ENCODE measurements around the gene MRC1.

The MRC1 gene

GRCh38 chr10:17819836-17820235 lies 10.7 kb downstream of the MRC1 start:
- no peak for DNase-seq
- Histone ChIP-seq H3K27ac (ENCODE audit: low read length) (no peak overlapping the region), H2AFZ (ENCODE audit: low read depth, low read length) (no peak overlapping the region), H3K36me3 (ENCODE audit: insufficient read depth, low read length) (no peaks in the 10 kb centered on the region), H3K79me2 (ENCODE audit: insufficient read depth, low read length) (no peaks in the 10 kb centered on the region), H3K4me2 (ENCODE audit: insufficient read depth, low read length) (no peak overlapping the region), H3K9me3 (ENCODE audit: insufficient read depth, low read length, severe bottlenecking) (no peaks in the 10 kb centered on the region), H3K9ac (ENCODE audit: low read depth, low read length) (no peak overlapping the region), H3K4me1 (ENCODE audit: insufficient read depth, low read length) (peaks cover 7% of the 10 kb centered on the region; the same call in 1 of the 2 replicates), H3K27me3 (ENCODE audit: insufficient read depth, low read length, poor library complexity) (no peaks in the 10 kb centered on the region), H4K20me1 (ENCODE audit: insufficient read depth, low read length) (no peaks in the 10 kb centered on the region), H3K4me3 (ENCODE audit: low read depth in 1 of 2, low read length in 2 of 2) (no peak overlapping the region)
- ATAC-seq (ENCODE audit: insufficient read depth, low read depth), result no peak
- TF ChIP-seq CTCF (IDR thresholded peaks at IDR 0.05; ENCODE audit: borderline replicate concordance, extremely low read depth, low read length, poor library complexity, severe bottlenecking) (no peak), EZH2 (IDR thresholded peaks at IDR 0.05; ENCODE audit: borderline replicate concordance, low read depth, low read length, severe bottlenecking) (no peak)

- TF ChIP-seq CTCF (IDR thresholded peaks at IDR 0.05; ENCODE audit: borderline replicate concordance, extremely low read depth, low read length, poor library complexity, severe bottlenecking) (no peak), EZH2 (IDR thresholded peaks at IDR 0.05; ENCODE audit: borderline replicate concordance, low read depth, low read length, severe bottlenecking) (no peak)
- no peaks in the 10 kb centered on the region for H3K79me2 ChIP-seq (ENCODE audit: insufficient read depth, low read length)
- H3K4me3 ChIP-seq (ENCODE audit: low read depth in 1 of 2, low read length in 2 of 2), result no peak overlapping the region
- H3K27ac ChIP-seq (ENCODE audit: low read length), result no peak overlapping the region
- no peaks in the 10 kb centered on the region for H3K9me3 ChIP-seq (ENCODE audit: insufficient read depth, low read length, severe bottlenecking)
- H3K9ac ChIP-seq (ENCODE audit: low read depth, low read length), result no peak overlapping the region
- no peak overlapping the region for H2AFZ ChIP-seq (ENCODE audit: low read depth, low read length)
- no peaks in the 10 kb centered on the region for H3K36me3 ChIP-seq (ENCODE audit: insufficient read depth, low read length)
- peak; percentile 56 for DNase-seq
- ATAC-seq (ENCODE audit: insufficient read depth, low read depth), result peak; percentile 91
- H3K4me1 ChIP-seq (ENCODE audit: insufficient read depth, low read length), result peaks cover 7% of the 10 kb centered on the region; the same call in 1 of the 2 replicates
- H3K27me3 ChIP-seq (ENCODE audit: insufficient read depth, low read length, poor library complexity), result no peaks in the 10 kb centered on the region
- H4K20me1 ChIP-seq (ENCODE audit: insufficient read depth, low read length), result no peaks in the 10 kb centered on the region
- no peak overlapping the region for H3K4me2 ChIP-seq (ENCODE audit: insufficient read depth, low read length)
These were observed 11.8 kb downstream of the MRC1 start for GRCh38 chr10:17820943-17821342.

GRCh38 chr10:17821893-17822292 lies 12.7 kb downstream of the MRC1 start:
- no peak overlapping the region for H3K4me3 ChIP-seq (ENCODE audit: low read depth in 1 of 2, low read length in 2 of 2)
- no peak for ATAC-seq (ENCODE audit: insufficient read depth, low read depth)
- no peak overlapping the region for H3K27ac ChIP-seq (ENCODE audit: low read length)
- H2AFZ ChIP-seq (ENCODE audit: low read depth, low read length), result no peak overlapping the region
- H3K9ac ChIP-seq (ENCODE audit: low read depth, low read length), result no peak overlapping the region
- no peaks in the 10 kb centered on the region for H3K36me3 ChIP-seq (ENCODE audit: insufficient read depth, low read length)
- H3K4me2 ChIP-seq (ENCODE audit: insufficient read depth, low read length), result no peak overlapping the region
- H3K4me1 ChIP-seq (ENCODE audit: insufficient read depth, low read length), result peaks cover 7% of the 10 kb centered on the region; the same call in 1 of the 2 replicates
- H3K9me3 ChIP-seq (ENCODE audit: insufficient read depth, low read length, severe bottlenecking), result no peaks in the 10 kb centered on the region
- TF ChIP-seq CTCF (IDR thresholded peaks at IDR 0.05; ENCODE audit: borderline replicate concordance, extremely low read depth, low read length, poor library complexity, severe bottlenecking) (no peak), EZH2 (IDR thresholded peaks at IDR 0.05; ENCODE audit: borderline replicate concordance, low read depth, low read length, severe bottlenecking) (no peak)
- no peak for DNase-seq
- H4K20me1 ChIP-seq (ENCODE audit: insufficient read depth, low read length), result no peaks in the 10 kb centered on the region
- no peaks in the 10 kb centered on the region for H3K27me3 ChIP-seq (ENCODE audit: insufficient read depth, low read length, poor library complexity)
- no peaks in the 10 kb centered on the region for H3K79me2 ChIP-seq (ENCODE audit: insufficient read depth, low read length)

GRCh38 chr10:17831341-17831740 lies 22.2 kb downstream of the MRC1 start:
- H2AFZ ChIP-seq (ENCODE audit: low read depth, low read length), result no peak overlapping the region
- H3K4me3 ChIP-seq (ENCODE audit: low read depth in 1 of 2, low read length in 2 of 2), result no peak overlapping the region
- TF ChIP-seq CTCF (IDR thresholded peaks at IDR 0.05; ENCODE audit: borderline replicate concordance, extremely low read depth, low read length, poor library complexity, severe bottlenecking) (no peak), EZH2 (IDR thresholded peaks at IDR 0.05; ENCODE audit: borderline replicate concordance, low read depth, low read length, severe bottlenecking) (no peak)
- H3K4me1 ChIP-seq (ENCODE audit: insufficient read depth, low read length), result no peaks in the 10 kb centered on the region
- DNase-seq (no peak), ATAC-seq (ENCODE audit: insufficient read depth, low read depth) (no peak)
- no peaks in the 10 kb centered on the region for H3K27me3 ChIP-seq (ENCODE audit: insufficient read depth, low read length, poor library complexity)
- no peaks in the 10 kb centered on the region for H3K9me3 ChIP-seq (ENCODE audit: insufficient read depth, low read length, severe bottlenecking)
- H3K79me2 ChIP-seq (ENCODE audit: insufficient read depth, low read length), result no peaks in the 10 kb centered on the region
- H3K36me3 ChIP-seq (ENCODE audit: insufficient read depth, low read length), result no peaks in the 10 kb centered on the region
- H3K4me2 ChIP-seq (ENCODE audit: insufficient read depth, low read length), result no peak overlapping the region
- no peaks in the 10 kb centered on the region for H4K20me1 ChIP-seq (ENCODE audit: insufficient read depth, low read length)
- no peak overlapping the region for H3K27ac ChIP-seq (ENCODE audit: low read length)
- no peak overlapping the region for H3K9ac ChIP-seq (ENCODE audit: low read depth, low read length)
